ENCODE results near the gene DNAJB6.
"Not testable (repeated sequence)": the region's sequence is repeated elsewhere in the genome, so short reads cannot be mapped to it uniquely, and the experiment has no call there.

The DNAJB6 gene

DNA sequence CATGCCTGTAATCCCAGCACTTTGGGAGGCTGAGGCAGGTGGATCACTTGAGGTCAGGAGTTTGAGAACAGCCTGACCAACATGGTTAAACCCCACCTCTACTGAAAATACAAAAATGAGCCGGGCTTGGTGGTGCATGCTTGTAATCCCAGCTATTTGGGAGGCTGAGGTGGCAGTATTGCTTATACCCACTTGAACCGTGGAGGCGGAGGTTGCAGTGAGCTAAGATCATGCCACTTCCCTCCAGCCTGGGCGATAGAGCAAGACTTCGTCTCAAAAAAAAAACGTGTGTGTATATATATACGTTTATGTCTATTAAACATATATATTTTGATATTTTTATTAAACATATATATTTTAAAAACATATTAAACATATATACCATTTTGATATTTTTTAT lies 5.8 kb upstream of the DNAJB6 start:
- H2BK120ac ChIP-seq (ENCODE audit: low read depth, low read length); H3K9ac ChIP-seq (ENCODE audit: low read length); H3K79me2 ChIP-seq (ENCODE audit: control insufficient read depth, insufficient read depth, low read length); H2AK5ac ChIP-seq (ENCODE audit: low read length); DNase-seq; H4K5ac ChIP-seq (ENCODE audit: low read length); H3K4ac ChIP-seq (ENCODE audit: low read depth, low read length); H3K4me3 ChIP-seq (ENCODE audit: low read length); H3K36me3 ChIP-seq (ENCODE audit: control insufficient read depth, insufficient read depth, low read length); H3K4me2 ChIP-seq (ENCODE audit: low read length); H3K56ac ChIP-seq (ENCODE audit: low read length); H3K27ac ChIP-seq (ENCODE audit: low read depth, low read length); H3K27me3 ChIP-seq (ENCODE audit: insufficient read depth, low read length, poor library complexity); H2BK15ac ChIP-seq (replicated peaks; ENCODE audit: low read depth); H3K18ac ChIP-seq (ENCODE audit: low read length); H2BK5ac ChIP-seq (ENCODE audit: low read length); H3K23ac ChIP-seq (ENCODE audit: low read length); H3K79me1 ChIP-seq (ENCODE audit: low read length); H3K4me1 ChIP-seq (ENCODE audit: control insufficient read depth, low read depth, low read length); H4K8ac ChIP-seq (ENCODE audit: low read depth, low read length): not testable (repeated sequence)
- no CpG with 5 or more reads among the region's 7 CpGs for whole genome bisulfite sequencing (ENCODE audit: extremely low coverage, insufficient coverage, low lambda C conversion rate)

DNA sequence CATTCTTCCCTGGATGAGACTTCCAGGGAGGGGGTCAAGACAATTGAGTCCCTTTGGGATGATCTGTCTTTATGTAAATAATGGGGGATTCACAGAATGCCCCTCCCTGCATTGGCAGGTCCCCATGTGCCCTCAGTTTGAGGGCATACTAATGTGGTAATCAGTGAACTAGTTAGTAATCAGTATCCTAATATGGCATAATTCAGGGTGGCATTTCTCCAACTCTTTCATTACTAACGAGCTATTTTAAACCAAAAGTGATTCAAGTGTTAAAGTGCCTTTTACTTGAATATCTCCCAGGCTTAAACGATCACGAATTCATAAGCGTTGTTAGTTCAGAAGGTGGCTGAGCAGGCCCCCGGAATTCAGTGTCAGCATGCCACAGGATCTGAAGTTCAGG lies 1.6 kb upstream of the DNAJB6 start:
- H3K4me3 ChIP-seq (ENCODE audit: low read length): no peak overlapping the region

DNA sequence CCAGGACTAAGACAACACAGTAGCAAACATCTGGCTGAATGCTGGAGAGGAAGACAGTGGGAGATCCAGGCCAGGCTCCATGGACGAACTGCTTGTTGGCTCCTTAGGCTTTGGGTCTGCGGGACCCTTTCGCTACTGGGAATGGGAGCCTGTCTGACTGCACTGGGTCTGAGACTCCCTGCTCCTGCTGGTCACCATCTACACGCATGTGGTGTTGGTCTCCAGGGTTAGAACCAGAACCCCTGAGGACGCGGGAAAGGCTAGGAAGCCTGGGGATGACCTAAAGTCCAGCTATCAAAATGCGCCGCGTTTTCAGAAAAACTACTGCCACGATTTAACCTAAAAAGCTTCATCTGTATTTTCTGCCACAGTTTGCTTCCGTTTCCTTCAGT lies 817 bp upstream of the DNAJB6 start:
- Histone ChIP-seq H2BK120ac (ENCODE audit: low read depth, low read length) (no peak overlapping the region), H3K23ac (ENCODE audit: low read length) (no peak overlapping the region), H3K4me1 (ENCODE audit: control insufficient read depth, low read depth, low read length) (peaks cover 4% of the 10 kb centered on the region), H3K27me3 (ENCODE audit: insufficient read depth, low read length, poor library complexity) (no peaks in the 10 kb centered on the region), H4K8ac (ENCODE audit: low read depth, low read length) (no peak overlapping the region), H3K4ac (ENCODE audit: low read depth, low read length) (peak overlapping the region; percentile 78), H3K4me2 (ENCODE audit: low read length) (peak overlapping the region; percentile 67), H3K79me1 (ENCODE audit: low read length) (no peaks in the 10 kb centered on the region), H2BK5ac (ENCODE audit: low read length) (no peak overlapping the region), H4K5ac (ENCODE audit: low read length) (no peak overlapping the region), H2BK15ac (replicated peaks; ENCODE audit: low read depth) (no peak overlapping the region), H3K79me2 (ENCODE audit: control insufficient read depth, insufficient read depth, low read length) (peaks cover 36% of the 10 kb centered on the region), H3K18ac (ENCODE audit: low read length) (peak overlapping the region; percentile 89), H3K9ac (ENCODE audit: low read length) (peak overlapping the region; percentile 88), H3K36me3 (ENCODE audit: control insufficient read depth, insufficient read depth, low read length) (no peaks in the 10 kb centered on the region), H3K27ac (ENCODE audit: low read depth, low read length) (peak overlapping the region; percentile 92), H3K4me3 (ENCODE audit: low read length) (peak overlapping the region; percentile 59), H3K56ac (ENCODE audit: low read length) (peak overlapping the region; percentile 91), H2AK5ac (ENCODE audit: low read length) (no peak overlapping the region)
- WGBS (ENCODE audit: extremely low coverage, insufficient coverage, low lambda C conversion rate): no CpG with 5 or more reads among the region's 11 CpGs
- peak; percentile 49 for DNase-seq

More for the DNA sequence above, 1.6 kb upstream of the DNAJB6 start:
- no peak overlapping the region for H3K56ac ChIP-seq (ENCODE audit: low read length)
- no peak overlapping the region for H4K8ac ChIP-seq (ENCODE audit: low read depth, low read length)
- H3K79me2 ChIP-seq (ENCODE audit: control insufficient read depth, insufficient read depth, low read length): peaks cover 28% of the 10 kb centered on the region
- H2AK5ac ChIP-seq (ENCODE audit: low read length): no peak overlapping the region
- no peaks in the 10 kb centered on the region for H3K79me1 ChIP-seq (ENCODE audit: low read length)
- H3K4me1 ChIP-seq (ENCODE audit: control insufficient read depth, low read depth, low read length): peaks cover 4% of the 10 kb centered on the region
- H2BK5ac ChIP-seq (ENCODE audit: low read length): no peak overlapping the region
- H3K18ac ChIP-seq (ENCODE audit: low read length): no peak overlapping the region
- H3K4ac ChIP-seq (ENCODE audit: low read depth, low read length): no peak overlapping the region
- no peak overlapping the region for H2BK15ac ChIP-seq (replicated peaks; ENCODE audit: low read depth)
- H3K36me3 ChIP-seq (ENCODE audit: control insufficient read depth, insufficient read depth, low read length): no peaks in the 10 kb centered on the region
- no peak overlapping the region for H3K4me2 ChIP-seq (ENCODE audit: low read length)
- no CpG with 5 or more reads among the region's 5 CpGs for WGBS (ENCODE audit: extremely low coverage, insufficient coverage, low lambda C conversion rate)
- H3K23ac ChIP-seq (ENCODE audit: low read length): no peak overlapping the region
- H3K27ac ChIP-seq (ENCODE audit: low read depth, low read length): no peak overlapping the region
- H3K27me3 ChIP-seq (ENCODE audit: insufficient read depth, low read length, poor library complexity): no peaks in the 10 kb centered on the region
- no peak for DNase-seq
- no peak overlapping the region for H4K5ac ChIP-seq (ENCODE audit: low read length)
- H2BK120ac ChIP-seq (ENCODE audit: low read depth, low read length): no peak overlapping the region
- H3K9ac ChIP-seq (ENCODE audit: low read length): no peak overlapping the region

DNA sequence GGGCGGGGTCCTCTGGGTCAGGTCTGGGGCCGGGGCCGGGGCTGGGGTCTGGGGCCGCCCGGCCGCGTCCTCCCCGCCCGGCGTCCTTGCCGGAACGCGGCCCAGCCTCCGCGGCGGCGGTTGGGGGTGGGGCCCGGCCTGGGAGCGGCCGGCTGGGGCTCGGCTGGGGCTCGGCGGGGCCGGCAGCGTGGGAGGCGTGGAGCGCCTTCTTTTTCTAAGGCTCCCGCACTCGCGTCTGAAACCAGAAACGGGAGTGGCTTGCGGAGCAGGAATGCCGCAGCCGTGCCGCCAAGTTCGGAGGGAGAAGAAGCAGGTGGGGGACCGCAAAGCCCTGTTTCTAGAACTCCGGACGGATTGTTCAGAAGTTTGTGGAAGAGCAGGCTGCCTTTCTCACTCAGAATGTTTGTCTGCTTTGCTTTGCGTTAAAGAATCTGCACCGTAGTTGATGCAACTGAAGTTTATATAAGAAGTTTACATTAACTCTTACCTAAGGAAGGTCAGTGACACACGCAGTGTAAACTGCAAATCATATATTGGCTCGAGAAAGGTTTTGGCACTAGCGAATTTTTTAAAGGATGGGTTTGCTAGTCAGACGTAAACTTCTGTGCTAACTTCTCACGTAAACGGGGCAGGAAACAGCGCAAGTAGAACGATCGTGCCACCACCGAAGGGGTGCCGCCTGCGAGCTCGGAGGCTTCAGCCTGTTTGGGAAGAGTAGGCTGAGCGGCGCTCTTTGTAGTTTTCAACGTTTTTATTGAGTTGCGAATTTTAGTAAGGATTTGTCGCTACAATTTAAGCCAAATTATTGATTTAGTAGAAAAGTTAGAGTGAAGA lies 729 bp downstream of the DNAJB6 start:
- peak overlapping the region; percentile 76 for H3K27ac ChIP-seq (ENCODE audit: low read depth, low read length)
- H3K4me3 ChIP-seq (ENCODE audit: low read length): peak overlapping the region; percentile 45
- H2BK15ac ChIP-seq (replicated peaks; ENCODE audit: low read depth): no peak overlapping the region
- no peaks in the 10 kb centered on the region for H3K36me3 ChIP-seq (ENCODE audit: control insufficient read depth, insufficient read depth, low read length)
- no peak overlapping the region for H4K5ac ChIP-seq (ENCODE audit: low read length)
- no peaks in the 10 kb centered on the region for H3K27me3 ChIP-seq (ENCODE audit: insufficient read depth, low read length, poor library complexity)
- no peak overlapping the region for H2BK5ac ChIP-seq (ENCODE audit: low read length)
- H3K23ac ChIP-seq (ENCODE audit: low read length): no peak overlapping the region
- H4K8ac ChIP-seq (ENCODE audit: low read depth, low read length): no peak overlapping the region
- peak overlapping the region; percentile 83 for H3K4me2 ChIP-seq (ENCODE audit: low read length)
- DNase-seq: peak; percentile 49
- peak overlapping the region; percentile 51 for H3K56ac ChIP-seq (ENCODE audit: low read length)
- peaks cover 50% of the 10 kb centered on the region for H3K79me2 ChIP-seq (ENCODE audit: control insufficient read depth, insufficient read depth, low read length)
- whole genome bisulfite sequencing (ENCODE audit: extremely low coverage, insufficient coverage, low lambda C conversion rate): no CpG with 5 or more reads among the region's 59 CpGs
- peak overlapping the region; percentile 62 for H3K4ac ChIP-seq (ENCODE audit: low read depth, low read length)
- H2AK5ac ChIP-seq (ENCODE audit: low read length): no peak overlapping the region
- peak overlapping the region; percentile 65 for H2BK120ac ChIP-seq (ENCODE audit: low read depth, low read length)
- no peaks in the 10 kb centered on the region for H3K79me1 ChIP-seq (ENCODE audit: low read length)
- H3K9ac ChIP-seq (ENCODE audit: low read length): peak overlapping the region; percentile 78
- peak overlapping the region; percentile 94 for H3K18ac ChIP-seq (ENCODE audit: low read length)
- peaks cover 4% of the 10 kb centered on the region for H3K4me1 ChIP-seq (ENCODE audit: control insufficient read depth, low read depth, low read length)

DNA sequence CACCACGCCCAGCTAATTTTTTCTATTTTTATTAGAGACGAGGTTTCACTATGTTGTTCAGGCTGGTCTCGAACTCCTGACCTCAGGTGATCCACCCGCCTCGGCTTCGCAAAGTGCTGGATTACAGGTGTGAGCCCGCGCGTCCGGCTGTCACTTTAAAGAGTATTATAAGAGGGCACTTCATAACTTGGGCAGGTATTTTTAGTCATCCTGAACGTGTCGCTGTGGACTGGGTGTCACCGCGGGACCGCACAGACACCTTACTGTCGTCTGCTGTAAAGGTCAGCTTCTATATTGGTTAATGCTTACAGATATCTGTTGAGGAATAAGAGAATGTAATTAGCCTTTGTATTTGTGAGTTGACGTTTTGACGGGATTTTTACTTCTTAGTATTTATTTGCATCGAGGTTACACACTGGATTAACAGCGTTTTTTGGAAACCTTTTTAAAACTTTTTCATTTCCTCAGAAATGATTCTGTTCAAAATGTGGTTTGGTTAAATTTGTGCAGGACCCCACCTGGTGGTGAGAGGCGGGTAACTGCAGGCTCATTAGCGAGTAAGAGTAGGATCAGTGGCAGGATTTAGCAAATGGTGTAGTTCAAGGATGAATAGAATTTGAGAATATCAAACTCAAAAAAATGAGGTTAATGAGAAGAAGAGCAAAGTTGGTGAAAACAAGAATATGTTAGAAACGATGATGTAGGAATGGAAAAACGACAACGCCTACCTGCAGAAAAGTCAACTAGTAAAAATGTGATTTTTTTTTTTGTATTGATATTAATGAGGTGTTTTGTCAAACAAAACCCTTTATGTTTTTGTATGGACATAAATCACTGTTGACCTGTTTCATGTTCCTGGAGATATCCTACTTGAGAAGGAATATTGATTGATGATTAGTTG lies 3.2 kb downstream of the DNAJB6 start:
- H3K56ac ChIP-seq (ENCODE audit: low read length): no peak overlapping the region
- no peak overlapping the region for H2BK15ac ChIP-seq (replicated peaks; ENCODE audit: low read depth)
- DNase-seq: peak; percentile 74
- no peaks in the 10 kb centered on the region for H3K27me3 ChIP-seq (ENCODE audit: insufficient read depth, low read length, poor library complexity)
- H2BK5ac ChIP-seq (ENCODE audit: low read length): no peak overlapping the region
- H3K23ac ChIP-seq (ENCODE audit: low read length): no peak overlapping the region
- no peak overlapping the region for H2AK5ac ChIP-seq (ENCODE audit: low read length)
- H4K8ac ChIP-seq (ENCODE audit: low read depth, low read length): no peak overlapping the region
- no peak overlapping the region for H3K27ac ChIP-seq (ENCODE audit: low read depth, low read length)
- no peaks in the 10 kb centered on the region for H3K79me1 ChIP-seq (ENCODE audit: low read length)
- H3K18ac ChIP-seq (ENCODE audit: low read length): no peak overlapping the region
- WGBS (ENCODE audit: extremely low coverage, insufficient coverage, low lambda C conversion rate): no CpG with 5 or more reads among the region's 25 CpGs
- no peaks in the 10 kb centered on the region for H3K36me3 ChIP-seq (ENCODE audit: control insufficient read depth, insufficient read depth, low read length)
- no peak overlapping the region for H3K4me3 ChIP-seq (ENCODE audit: low read length)
- no peak overlapping the region for H4K5ac ChIP-seq (ENCODE audit: low read length)
- peaks cover 72% of the 10 kb centered on the region for H3K79me2 ChIP-seq (ENCODE audit: control insufficient read depth, insufficient read depth, low read length)
- H3K9ac ChIP-seq (ENCODE audit: low read length): no peak overlapping the region
- no peak overlapping the region for H3K4ac ChIP-seq (ENCODE audit: low read depth, low read length)
- H2BK120ac ChIP-seq (ENCODE audit: low read depth, low read length): no peak overlapping the region
- peaks cover 4% of the 10 kb centered on the region for H3K4me1 ChIP-seq (ENCODE audit: control insufficient read depth, low read depth, low read length)
- no peak overlapping the region for H3K4me2 ChIP-seq (ENCODE audit: low read length)
